ENCODE measurements around the gene STRIP2.
"Not testable (repeated sequence)": the region's sequence is repeated elsewhere in the genome, so short reads cannot be mapped to it uniquely, and the experiment has no call there.

Gene STRIP2

GRCh38 chr7:129461809-129462208 is 27.6 kb downstream of the STRIP2 start:
- Histone ChIP-seq H3K27ac (ENCODE audit: low read depth, low read length) (no peak overlapping the region), H3K4me3 (ENCODE audit: low read depth in 1 of 2, low read length in 2 of 2) (no peak overlapping the region), H3K36me3 (ENCODE audit: insufficient read depth, low read length) (no peaks in the 10 kb centered on the region), H3K9me3 (ENCODE audit: low read length) (no peaks in the 10 kb centered on the region), H3K4me1 (ENCODE audit: insufficient read depth, low read length) (no peaks in the 10 kb centered on the region), H3K27me3 (ENCODE audit: control insufficient read depth in 1 of 2, insufficient read depth in 2 of 2, low read length in 2 of 2) (no peaks in the 10 kb centered on the region), H3K9ac (ENCODE audit: low read length) (no peak overlapping the region)

DNA sequence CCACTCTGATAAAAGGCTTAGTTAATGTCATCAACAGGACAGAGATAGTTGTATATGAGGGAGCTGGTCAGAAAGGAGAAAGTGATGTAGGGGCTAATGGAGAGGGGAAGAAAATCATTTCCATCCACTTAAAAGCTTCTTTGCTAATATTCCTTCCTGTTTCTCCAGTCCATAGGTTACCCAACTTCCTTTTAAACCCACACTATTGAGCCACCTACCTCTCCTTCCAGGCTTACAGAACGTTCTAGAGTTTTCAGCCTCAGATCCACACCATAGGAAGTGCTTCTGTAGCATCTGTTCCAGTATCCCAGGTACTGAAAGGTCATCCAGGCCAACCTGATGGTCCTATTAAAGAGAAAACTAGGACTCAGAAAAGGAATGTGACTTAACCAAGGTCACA is 28.2 kb downstream of the STRIP2 start:
- no peaks in the 10 kb centered on the region for H3K4me1 ChIP-seq (ENCODE audit: insufficient read depth, low read length)
- no peaks in the 10 kb centered on the region for H3K36me3 ChIP-seq (ENCODE audit: insufficient read depth, low read length)
- H3K4me3 ChIP-seq (ENCODE audit: low read depth in 1 of 2, low read length in 2 of 2), result no peak overlapping the region
- no peaks in the 10 kb centered on the region for H3K9me3 ChIP-seq (ENCODE audit: low read length)
- H3K9ac ChIP-seq (ENCODE audit: low read length), result no peak overlapping the region
- H3K27ac ChIP-seq (ENCODE audit: low read depth, low read length), result no peak overlapping the region
- no peaks in the 10 kb centered on the region for H3K27me3 ChIP-seq (ENCODE audit: control insufficient read depth in 1 of 2, insufficient read depth in 2 of 2, low read length in 2 of 2)

DNA sequence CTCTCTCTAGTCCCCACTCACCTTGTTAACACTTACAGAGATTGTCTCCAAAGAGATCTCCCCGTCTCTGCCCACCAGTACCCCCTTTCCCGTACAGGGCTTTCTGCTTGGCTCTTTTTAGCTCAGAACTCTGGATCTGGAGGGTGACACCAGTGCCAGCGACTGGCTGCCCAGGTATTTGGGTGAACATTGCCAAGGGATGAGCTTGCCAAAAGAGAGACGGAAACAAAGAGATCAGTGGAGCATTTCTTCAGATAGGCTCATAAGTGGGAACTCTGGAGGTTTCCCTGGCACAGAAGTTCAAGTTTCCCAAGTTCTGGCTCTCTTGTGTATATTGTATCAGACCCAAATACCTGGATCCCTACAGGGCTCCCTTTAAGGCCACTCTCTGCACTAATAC is 30.0 kb downstream of the STRIP2 start:
- H3K9ac ChIP-seq (ENCODE audit: low read length), result no peak overlapping the region
- H3K27me3 ChIP-seq (ENCODE audit: control insufficient read depth in 1 of 2, insufficient read depth in 2 of 2, low read length in 2 of 2), result no peaks in the 10 kb centered on the region
- H3K36me3 ChIP-seq (ENCODE audit: insufficient read depth, low read length), result no peaks in the 10 kb centered on the region
- no peak overlapping the region for H3K27ac ChIP-seq (ENCODE audit: low read depth, low read length)
- no peaks in the 10 kb centered on the region for H3K4me1 ChIP-seq (ENCODE audit: insufficient read depth, low read length)
- no peaks in the 10 kb centered on the region for H3K9me3 ChIP-seq (ENCODE audit: low read length)
- H3K4me3 ChIP-seq (ENCODE audit: low read depth in 1 of 2, low read length in 2 of 2), result no peak overlapping the region

DNA sequence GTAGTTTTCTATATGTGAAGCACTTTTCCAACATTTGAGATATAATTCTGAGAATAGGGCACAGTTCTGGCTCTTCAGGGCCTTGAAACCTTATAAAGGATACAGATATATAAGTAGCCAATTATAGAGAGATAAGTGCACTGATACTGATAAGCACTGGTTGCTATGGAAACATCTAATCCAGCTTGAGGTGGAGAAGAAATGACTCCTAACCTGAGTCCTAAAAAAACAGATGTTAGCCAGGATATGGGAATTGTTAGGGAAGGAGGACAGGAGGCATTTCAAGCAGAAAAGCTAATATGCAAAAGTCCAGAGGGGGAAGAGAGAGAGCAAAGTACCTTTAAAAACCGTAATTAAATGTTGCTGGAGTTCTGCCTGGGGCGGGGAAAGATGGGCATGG is 30.8 kb downstream of the STRIP2 start:
- Histone ChIP-seq H3K4me1 (ENCODE audit: insufficient read depth, low read length) (no peaks in the 10 kb centered on the region), H3K36me3 (ENCODE audit: insufficient read depth, low read length) (no peaks in the 10 kb centered on the region), H3K9me3 (ENCODE audit: low read length) (no peaks in the 10 kb centered on the region), H3K9ac (ENCODE audit: low read length) (no peak overlapping the region), H3K27ac (ENCODE audit: low read depth, low read length) (no peak overlapping the region), H3K27me3 (ENCODE audit: control insufficient read depth in 1 of 2, insufficient read depth in 2 of 2, low read length in 2 of 2) (no peaks in the 10 kb centered on the region), H3K4me3 (ENCODE audit: low read depth in 1 of 2, low read length in 2 of 2) (no peak overlapping the region)

GRCh38 chr7:129466796-129467195 is 32.6 kb downstream of the STRIP2 start:
- no peaks in the 10 kb centered on the region for H3K36me3 ChIP-seq (ENCODE audit: insufficient read depth, low read length)
- H3K4me3 ChIP-seq (ENCODE audit: low read depth in 1 of 2, low read length in 2 of 2), result no peak overlapping the region
- H3K9ac ChIP-seq (ENCODE audit: low read length), result no peak overlapping the region
- H3K27ac ChIP-seq (ENCODE audit: low read depth, low read length), result no peak overlapping the region
- no peaks in the 10 kb centered on the region for H3K4me1 ChIP-seq (ENCODE audit: insufficient read depth, low read length)
- no peaks in the 10 kb centered on the region for H3K27me3 ChIP-seq (ENCODE audit: control insufficient read depth in 1 of 2, insufficient read depth in 2 of 2, low read length in 2 of 2)
- no peaks in the 10 kb centered on the region for H3K9me3 ChIP-seq (ENCODE audit: low read length)

DNA sequence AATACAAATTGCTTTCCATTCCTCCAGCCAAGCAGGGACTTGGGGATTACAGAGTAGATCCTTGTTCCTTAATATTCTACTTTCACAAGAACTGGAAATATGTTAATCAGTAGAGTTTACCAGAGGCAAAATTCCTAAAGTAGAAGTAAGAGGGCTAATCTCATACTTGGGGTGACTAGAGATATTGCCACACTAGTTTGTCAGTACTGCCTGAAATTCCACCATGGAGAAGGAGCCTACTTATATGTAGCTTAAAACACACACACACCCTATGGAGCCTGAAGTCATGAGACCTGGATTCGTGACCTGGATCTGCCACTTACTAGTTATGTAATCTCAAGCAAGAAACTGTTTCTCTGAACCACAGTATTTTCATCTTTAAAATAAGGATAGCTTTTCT is 33.9 kb downstream of the STRIP2 start:
- Histone ChIP-seq H3K27ac (ENCODE audit: low read depth, low read length) (no peak overlapping the region), H3K9ac (ENCODE audit: low read length) (no peak overlapping the region), H3K27me3 (ENCODE audit: control insufficient read depth in 1 of 2, insufficient read depth in 2 of 2, low read length in 2 of 2) (no peaks in the 10 kb centered on the region), H3K9me3 (ENCODE audit: low read length) (no peaks in the 10 kb centered on the region), H3K36me3 (ENCODE audit: insufficient read depth, low read length) (no peaks in the 10 kb centered on the region), H3K4me3 (ENCODE audit: low read depth in 1 of 2, low read length in 2 of 2) (no peak overlapping the region), H3K4me1 (ENCODE audit: insufficient read depth, low read length) (no peaks in the 10 kb centered on the region)

GRCh38 chr7:129468547-129468946 is 34.3 kb downstream of the STRIP2 start:
- no peak overlapping the region for H3K4me3 ChIP-seq (ENCODE audit: low read depth in 1 of 2, low read length in 2 of 2)
- no peaks in the 10 kb centered on the region for H3K4me1 ChIP-seq (ENCODE audit: insufficient read depth, low read length)
- H3K9me3 ChIP-seq (ENCODE audit: low read length), result no peaks in the 10 kb centered on the region
- H3K27me3 ChIP-seq (ENCODE audit: control insufficient read depth in 1 of 2, insufficient read depth in 2 of 2, low read length in 2 of 2), result no peaks in the 10 kb centered on the region
- no peaks in the 10 kb centered on the region for H3K36me3 ChIP-seq (ENCODE audit: insufficient read depth, low read length)
- no peak overlapping the region for H3K27ac ChIP-seq (ENCODE audit: low read depth, low read length)
- H3K9ac ChIP-seq (ENCODE audit: low read length), result no peak overlapping the region

DNA sequence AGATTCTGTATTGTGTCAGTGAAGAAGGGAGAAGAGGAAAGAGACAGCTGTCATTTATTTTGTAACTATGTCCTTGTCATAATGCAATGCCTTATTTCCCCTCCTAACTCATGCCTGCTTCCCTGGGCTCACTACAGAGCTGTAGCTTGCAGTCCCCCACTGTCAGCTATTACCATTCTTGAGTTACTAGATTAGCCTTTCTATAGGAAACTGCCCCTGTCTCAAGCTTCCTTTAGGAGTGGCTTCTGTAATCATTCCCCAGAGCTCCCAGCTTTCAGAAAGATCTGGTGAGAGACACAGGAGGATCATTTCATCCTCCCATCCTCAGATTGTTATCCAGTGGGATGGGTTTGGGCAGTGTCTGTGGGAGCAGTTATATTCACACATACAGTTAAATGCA is 35.7 kb downstream of the STRIP2 start:
- H3K4me1 ChIP-seq (ENCODE audit: insufficient read depth, low read length), result no peaks in the 10 kb centered on the region
- H3K9me3 ChIP-seq (ENCODE audit: low read length), result no peaks in the 10 kb centered on the region
- no peak overlapping the region for H3K4me3 ChIP-seq (ENCODE audit: low read depth in 1 of 2, low read length in 2 of 2)
- no peak overlapping the region for H3K9ac ChIP-seq (ENCODE audit: low read length)
- H3K27ac ChIP-seq (ENCODE audit: low read depth, low read length), result no peak overlapping the region
- no peaks in the 10 kb centered on the region for H3K36me3 ChIP-seq (ENCODE audit: insufficient read depth, low read length)
- H3K27me3 ChIP-seq (ENCODE audit: control insufficient read depth in 1 of 2, insufficient read depth in 2 of 2, low read length in 2 of 2), result no peaks in the 10 kb centered on the region

GRCh38 chr7:129470411-129470810 is 36.2 kb downstream of the STRIP2 start:
- Histone ChIP-seq H3K9me3 (ENCODE audit: low read length) (no peaks in the 10 kb centered on the region), H3K4me3 (ENCODE audit: low read depth in 1 of 2, low read length in 2 of 2) (no peak overlapping the region), H3K9ac (ENCODE audit: low read length) (no peak overlapping the region), H3K36me3 (ENCODE audit: insufficient read depth, low read length) (no peaks in the 10 kb centered on the region), H3K4me1 (ENCODE audit: insufficient read depth, low read length) (no peaks in the 10 kb centered on the region), H3K27me3 (ENCODE audit: control insufficient read depth in 1 of 2, insufficient read depth in 2 of 2, low read length in 2 of 2) (no peaks in the 10 kb centered on the region), H3K27ac (ENCODE audit: low read depth, low read length) (no peak overlapping the region)

GRCh38 chr7:129471402-129471827 is 37.2 kb downstream of the STRIP2 start:
- Histone ChIP-seq H3K9me3 (ENCODE audit: low read length) (no peaks in the 10 kb centered on the region), H3K9ac (ENCODE audit: low read length) (no peak overlapping the region), H3K36me3 (ENCODE audit: insufficient read depth, low read length) (no peaks in the 10 kb centered on the region), H3K4me3 (ENCODE audit: low read depth in 1 of 2, low read length in 2 of 2) (no peak overlapping the region), H3K27ac (ENCODE audit: low read depth, low read length) (no peak overlapping the region), H3K4me1 (ENCODE audit: insufficient read depth, low read length) (no peaks in the 10 kb centered on the region), H3K27me3 (ENCODE audit: control insufficient read depth in 1 of 2, insufficient read depth in 2 of 2, low read length in 2 of 2) (no peaks in the 10 kb centered on the region)

DNA sequence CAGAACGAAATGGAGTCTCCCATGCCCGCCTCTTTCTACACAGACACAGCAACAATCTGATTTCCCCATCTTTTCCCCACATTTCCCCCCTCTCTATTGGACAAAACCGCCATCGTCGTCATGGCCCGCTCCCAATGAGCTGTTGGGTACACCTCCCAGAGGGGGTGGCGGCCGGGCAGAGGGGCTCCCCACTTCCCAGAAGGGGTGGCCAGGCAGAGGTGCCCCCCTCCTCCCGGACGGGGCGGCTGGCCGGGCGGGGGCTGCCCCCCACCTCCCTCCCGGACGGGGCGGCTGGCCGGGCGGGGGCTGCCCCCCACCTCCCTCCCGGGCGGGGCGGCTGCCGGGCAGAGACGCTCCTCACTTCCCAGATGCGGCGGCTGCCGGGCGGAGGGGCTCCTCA is 41.7 kb downstream of the STRIP2 start:
- H3K4me3 ChIP-seq (ENCODE audit: low read depth in 1 of 2, low read length in 2 of 2); H3K36me3 ChIP-seq (ENCODE audit: insufficient read depth, low read length); H3K4me1 ChIP-seq (ENCODE audit: insufficient read depth, low read length); H3K27ac ChIP-seq (ENCODE audit: low read depth, low read length); H3K27me3 ChIP-seq (ENCODE audit: control insufficient read depth in 1 of 2, insufficient read depth in 2 of 2, low read length in 2 of 2); H3K9ac ChIP-seq (ENCODE audit: low read length); H3K9me3 ChIP-seq (ENCODE audit: low read length): not testable (repeated sequence)

GRCh38 chr7:129476398-129476797 is 42.2 kb downstream of the STRIP2 start:
- H3K4me3 ChIP-seq (ENCODE audit: low read depth in 1 of 2, low read length in 2 of 2); H3K27me3 ChIP-seq (ENCODE audit: control insufficient read depth in 1 of 2, insufficient read depth in 2 of 2, low read length in 2 of 2); H3K9me3 ChIP-seq (ENCODE audit: low read length): not testable (repeated sequence)

More at GRCh38 chr7:129476398-129476797, 42.2 kb downstream of the STRIP2 start:
- not testable (repeated sequence) for H3K4me1 ChIP-seq (ENCODE audit: insufficient read depth, low read length); H3K36me3 ChIP-seq (ENCODE audit: insufficient read depth, low read length); H3K27ac ChIP-seq (ENCODE audit: low read depth, low read length); H3K9ac ChIP-seq (ENCODE audit: low read length)
